Measurements from ENCODE around the gene RANBP17.
A peak's percentile ranks its signal among the peaks of the same experiment; 100 is the strongest.

GRCh38 chr5:171313481-171314206 is 451.8 kb downstream of the RANBP17 start:
- no peak for TF ChIP-seq CTCF (IDR thresholded peaks at IDR 0.05)
- peak; percentile 95 for TF ChIP-seq EZH2phosphoT487 (IDR thresholded peaks at IDR 0.05)
- TF ChIP-seq EZH2 (IDR thresholded peaks at IDR 0.05) = peak; percentile 96
